Suprapubic skin (tissue), 4 donors: ENCODE measurements around the gene KCTD20.

Experiments
- CTCF ChIP-seq, 2 donors: fragments of 200-600 bp in 1 of 2; fragments of 450-650 bp in 1 of 2; sonication (generic) in 1 of 2; IDR thresholded peaks; one replicate each; pipeline ENCODE4 v1.5.1; 2016 to 2019; ENCODE audit warnings: antibody characterized with exemption in 2 of 2, mild to moderate bottlenecking in 1 of 2, moderate library complexity in 1 of 2
- POLR2A ChIP-seq, 2 donors: fragments of 450-650 bp; IDR thresholded peaks; one replicate each; pipeline ENCODE4 v1.6.1; 2017; ENCODE audit warnings: antibody characterized with exemption in 2 of 2, mild to moderate bottlenecking in 2 of 2, moderate library complexity in 2 of 2
- POLR2AphosphoS5 ChIP-seq, 3 donors: sonication (generic); formaldehyde crosslinking; IDR thresholded peaks; one replicate each; pipeline ENCODE4 v1.6.1; 2017; ENCODE audit warnings: antibody characterized with exemption in 3 of 3

- TF ChIP-seq CTCF (IDR thresholded peaks at IDR 0.05) (no peak), POLR2AphosphoS5 (IDR thresholded peaks at IDR 0.05) (no peak), POLR2A (IDR thresholded peaks at IDR 0.05) (no peak)
These were observed 51.1 kb downstream of the KCTD20 start for GRCh38 chr6:36493859-36494258.
